PC-9 (cell line): ENCODE results near the gene SEC31B. TPM values are rescaled to one million over a fixed set of nuclear protein-coding genes. Genes with fewer than 3 reads are reported as not detected.

Experiments
- BruUV-seq: library from RNA; stranded (reverse); fragments of 400-500 nt; replicated peaks from 2 replicates; lab custom pipeline; 2021; lab: Mats Ljungman, UMichigan
- CTCF ChIA-PET: fragments of 300-600 bp; sonication (Branson Sonifier 250); formaldehyde crosslinking; loops from one replicate; lab custom pipeline; 2022; ENCODE audit warnings: antibody characterized with exemption; lab: Charles Lee
- POLR2A ChIA-PET: fragments of 300-600 bp; sonication (Branson Sonifier 250); formaldehyde crosslinking; loops from one replicate; lab custom pipeline; 2022; ENCODE audit warnings: antibody characterized with exemption; ENCODE audit not compliant: unreplicated experiment; lab: Charles Lee
- DNase-seq, 2 experiments: peaks; one replicate each; pipeline versions ENCODE4 v3.0.0 to v3.0.0-alpha.2; 2015 to 2022; ENCODE audit warnings: mixed read lengths in 1 of 2
- H2AFZ ChIP-seq: fragments of 200-600 bp; sonication (generic); 2 replicates; pipeline ENCODE4 v1.8.1; 2017; ENCODE audit warnings: antibody characterized with exemption
- H3F3A ChIP-seq: fragments of 200-600 bp; sonication (generic); 2 replicates; pipeline ENCODE4 v1.8.1; 2017; ENCODE audit warnings: antibody characterized with exemption, mild to moderate bottlenecking, low read depth; ENCODE audit not compliant: insufficient read depth
- H3K27ac ChIP-seq: fragments of 200-600 bp; sonication (generic); 2 replicates; pipeline ENCODE4 v1.6.1; 2016; ENCODE audit warnings: mixed run types
- H3K27me3 ChIP-seq: fragments of 200-600 bp; sonication (generic); 2 replicates; pipeline ENCODE4 v1.6.1; 2016; ENCODE audit warnings: low read depth, mixed run types; ENCODE audit not compliant: insufficient read depth
- H3K36me3 ChIP-seq: fragments of 200-600 bp; sonication (generic); 2 replicates; pipeline ENCODE4 v1.6.1; 2016; ENCODE audit warnings: low read depth, mixed run types
- H3K4me1 ChIP-seq: fragments of 200-600 bp; sonication (generic); replicated peaks from 2 replicates; pipeline ENCODE4 v1.6.1; 2016; ENCODE audit warnings: mixed run types; ENCODE audit not compliant: insufficient read depth
- H3K4me2 ChIP-seq: fragments of 200-600 bp; sonication (generic); 2 replicates; pipeline ENCODE4 v1.6.1; 2017; ENCODE audit warnings: mixed run types
- H3K4me3 ChIP-seq: fragments of 200-600 bp; sonication (generic); 2 replicates; pipeline ENCODE4 v1.6.1; 2016; ENCODE audit warnings: mixed run types
- H3K79me2 ChIP-seq: fragments of 200-600 bp; sonication (generic); 2 replicates; pipeline ENCODE4 v1.6.1; 2017; ENCODE audit warnings: low read depth, mixed run types
- H3K9me2 ChIP-seq: fragments of 200-600 bp; sonication (generic); 2 replicates; pipeline ENCODE4 v1.8.1; 2017; ENCODE audit warnings: mild to moderate bottlenecking; ENCODE audit not compliant: insufficient read depth
- H3K9me3 ChIP-seq: fragments of 200-600 bp; sonication (generic); 2 replicates; pipeline ENCODE4 v1.8.1; 2016; ENCODE audit warnings: low read depth; ENCODE audit not compliant: insufficient read depth
- H4K20me1 ChIP-seq: fragments of 200-600 bp; sonication (generic); 2 replicates; pipeline ENCODE4 v1.8.1; 2017; ENCODE audit not compliant: insufficient read depth
- CTCF ChIP-seq: fragments of 200-600 bp; sonication (generic); conservative IDR thresholded peaks from 2 replicates; pipeline ENCODE4 v1.6.1; 2017; ENCODE audit warnings: mixed run types, antibody characterized with exemption, mild to moderate bottlenecking, moderate library complexity
- EZH2 ChIP-seq: fragments of 200-600 bp; sonication (generic); IDR thresholded peaks from 2 replicates; pipeline ENCODE4 v1.8.0; 2017; ENCODE audit warnings: antibody characterized with exemption, low read depth
- intact Hi-C: fragments of 100-400 bp; cut with micrococcal nuclease; formaldehyde crosslinking; loops from one replicate; pipeline ENCODE4 v1.10.0; 2022; ENCODE audit not compliant: unreplicated experiment
- total RNA-seq: library from RNA; stranded (reverse); gene quantifications from 2 replicates; pipeline ENCODE4 v1.2.3, GENCODE V29; 2021

Gene SEC31B
- total RNA-seq, 1 experiment from 2014 or later: 7.4 TPM

GRCh38 chr10:100485366-100485765 is 34.3 kb downstream of the SEC31B start:
- no peaks in the 10 kb centered on the region for H3K4me1 ChIP-seq
- CTCF ChIA-PET: no interaction called here
- no peaks in the 10 kb centered on the region for H3F3A ChIP-seq
- POLR2A ChIA-PET: no interaction called here
- no TSS peak for BruUV-seq
- no peaks in the 10 kb centered on the region for H3K36me3 ChIP-seq
- H3K4me3 ChIP-seq: no peak overlapping the region
- no peak overlapping the region for H3K4me2 ChIP-seq
- no peak for DNase-seq
- intact Hi-C loops: no loop called here
- H3K9me2 ChIP-seq: no peaks in the 10 kb centered on the region
- H2AFZ ChIP-seq: no peak overlapping the region
- no peaks in the 10 kb centered on the region for H4K20me1 ChIP-seq
- H3K27me3 ChIP-seq: peaks cover 17% of the 10 kb centered on the region; the same call in 1 of the 2 replicates
- no peak overlapping the region for H3K27ac ChIP-seq
- H3K79me2 ChIP-seq: no peaks in the 10 kb centered on the region
- H3K9me3 ChIP-seq: no peaks in the 10 kb centered on the region
- TF ChIP-seq CTCF (no peak), EZH2 (no peak)

GRCh38 chr10:100483876-100484666 is 35.6 kb downstream of the SEC31B start:
- no peak overlapping the region for H3K4me2 ChIP-seq
- BruUV-seq: no TSS peak
- no peaks in the 10 kb centered on the region for H3K9me3 ChIP-seq
- POLR2A ChIA-PET: no interaction called here
- H3K27ac ChIP-seq: no peak overlapping the region
- TF ChIP-seq CTCF (no peak), EZH2 (no peak)
- no peaks in the 10 kb centered on the region for H3K79me2 ChIP-seq
- no peak for DNase-seq
- intact Hi-C loops: no loop called here
- H4K20me1 ChIP-seq: no peaks in the 10 kb centered on the region
- H3K4me3 ChIP-seq: no peak overlapping the region
- CTCF ChIA-PET: interaction anchor here (0.6 kb wide), 1 partner anchor 21 kb away, joined by 3 read pairs; no protein-coding TSS in a partner anchor
- H3K36me3 ChIP-seq: no peaks in the 10 kb centered on the region
- H3F3A ChIP-seq: no peaks in the 10 kb centered on the region
- no peak overlapping the region for H2AFZ ChIP-seq
- H3K9me2 ChIP-seq: no peaks in the 10 kb centered on the region
- peaks cover 26% of the 10 kb centered on the region; the same call in 1 of the 2 replicates for H3K27me3 ChIP-seq
- H3K4me1 ChIP-seq: no peaks in the 10 kb centered on the region

- BruUV-seq: no TSS peak
- DNase-seq: no peak
- H3K4me2 ChIP-seq: peak overlapping the region; percentile 82
- H4K20me1 ChIP-seq: no peaks in the 10 kb centered on the region
- H3K79me2 ChIP-seq: no peaks in the 10 kb centered on the region
- TF ChIP-seq EZH2 (no peak), CTCF (peak; percentile 26; the same call in 1 of the 2 replicates)
- ChIA-PET CTCF (interaction anchor here (0.6 to 1.5 kb wide), 5 partner anchors 26 to 719 kb away, joined by 3 to 5 read pairs (median 4); no protein-coding TSS in a partner anchor), POLR2A (interaction anchor here (0.6 kb wide), 1 partner anchor 516 kb away, joined by 4 read pairs; no protein-coding TSS in a partner anchor)
- intact Hi-C loops: no loop called here
- H3F3A ChIP-seq: no peaks in the 10 kb centered on the region
- no peaks in the 10 kb centered on the region for H3K4me1 ChIP-seq
- H2AFZ ChIP-seq: no peak overlapping the region
- H3K4me3 ChIP-seq: peak overlapping the region; percentile 55
- peaks cover 36% of the 10 kb centered on the region; the same call in 1 of the 2 replicates for H3K27me3 ChIP-seq
- H3K27ac ChIP-seq: no peak overlapping the region
- H3K36me3 ChIP-seq: no peaks in the 10 kb centered on the region
- no peaks in the 10 kb centered on the region for H3K9me2 ChIP-seq
- H3K9me3 ChIP-seq: no peaks in the 10 kb centered on the region
These were observed 36.9 kb downstream of the SEC31B start for GRCh38 chr10:100482834-100483185.
